GM19351 (cell line): Measurements from ENCODE around the gene MAP4K4.

Source experiments
- ATAC-seq: cut with Tn5 transposase; IDR thresholded peaks from one replicate; pipeline ENCODE4 v1.9.1; 2021; ENCODE audit warnings: mild to moderate bottlenecking, moderate library complexity; ENCODE audit not compliant: unreplicated experiment

Gene MAP4K4

DNA sequence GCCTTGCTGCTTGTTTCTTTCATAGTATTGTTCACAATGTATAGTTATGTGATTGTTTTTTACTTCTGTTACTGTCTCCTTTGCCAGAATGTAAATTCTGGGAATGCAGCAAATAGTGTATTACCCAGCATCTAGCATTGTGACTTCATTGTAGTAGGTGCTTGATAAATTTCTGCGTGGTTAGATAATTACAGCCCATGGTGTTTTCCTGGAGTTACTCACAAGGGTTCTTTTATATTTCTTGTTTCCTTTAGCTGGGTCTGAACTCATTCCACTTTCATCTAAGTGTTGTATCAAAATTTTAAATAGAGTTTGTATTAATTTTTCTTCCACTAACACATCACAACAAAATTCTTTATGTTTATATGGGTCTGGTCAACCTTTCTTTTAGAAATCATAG is 132.6 kb downstream of the MAP4K4 start:
- no peak for ATAC-seq

DNA sequence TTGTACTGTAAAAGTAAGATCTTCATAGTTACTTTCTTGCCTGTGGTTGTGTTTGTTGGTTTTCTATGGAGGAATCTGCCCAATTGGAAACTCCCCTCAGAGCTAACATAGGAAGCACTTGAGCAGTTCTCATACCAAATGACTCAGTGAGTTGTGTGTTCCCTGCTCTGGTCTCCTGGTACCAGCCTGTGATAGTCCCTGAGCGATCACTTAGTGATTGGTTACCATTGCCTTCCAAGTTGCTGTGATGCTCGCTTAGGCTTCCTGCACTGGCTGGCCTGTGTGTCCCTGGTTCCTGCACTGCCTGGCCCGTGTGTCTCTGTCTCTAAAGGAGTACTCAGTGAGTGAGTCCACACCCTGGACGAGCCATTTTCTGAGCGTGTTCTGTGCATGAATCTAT is 133.0 kb downstream of the MAP4K4 start:
- no peak for ATAC-seq

DNA sequence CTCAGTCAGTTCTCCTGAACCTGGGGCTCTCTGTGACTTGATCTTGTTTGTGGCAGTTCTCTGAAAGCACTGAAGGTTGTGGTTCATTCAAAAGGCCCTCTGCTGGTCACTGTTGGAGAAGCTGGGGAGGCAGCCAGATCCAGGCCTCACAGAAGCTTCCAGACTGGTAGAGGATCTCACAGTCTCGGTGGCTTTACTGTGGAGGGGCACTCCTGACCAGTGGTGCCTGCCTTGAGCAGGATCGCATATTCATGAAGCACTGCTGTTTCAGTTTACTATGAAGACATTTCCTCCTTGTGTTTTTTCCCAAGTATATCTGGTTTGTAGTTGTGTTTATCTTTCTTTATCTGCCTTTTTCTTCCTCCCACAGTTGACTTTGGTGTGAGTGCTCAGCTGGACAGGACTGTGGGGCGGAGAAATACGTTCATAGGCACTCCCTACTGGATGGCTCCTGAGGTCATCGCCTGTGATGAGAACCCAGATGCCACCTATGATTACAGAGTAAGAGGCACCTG is 133.9 kb downstream of the MAP4K4 start:
- peak; percentile 90 for ATAC-seq

DNA sequence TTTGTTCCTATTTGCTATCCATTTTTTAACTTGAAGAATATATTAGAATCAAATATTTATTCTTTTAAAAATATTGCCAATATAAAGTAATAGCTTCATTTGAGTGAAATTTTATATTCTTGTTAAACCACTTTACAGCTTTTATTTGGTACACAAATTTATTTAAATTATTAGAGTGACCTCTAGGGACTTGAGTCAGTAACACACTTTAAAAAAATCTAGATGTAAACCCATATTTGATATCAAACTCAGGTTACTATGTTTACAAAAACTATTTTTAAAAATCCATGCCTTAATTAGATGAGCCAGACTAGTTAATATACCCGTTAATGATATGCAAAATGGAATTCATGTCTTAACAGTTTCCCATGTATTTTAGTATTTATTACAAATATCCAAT is 134.6 kb downstream of the MAP4K4 start:
- no peak for ATAC-seq

DNA sequence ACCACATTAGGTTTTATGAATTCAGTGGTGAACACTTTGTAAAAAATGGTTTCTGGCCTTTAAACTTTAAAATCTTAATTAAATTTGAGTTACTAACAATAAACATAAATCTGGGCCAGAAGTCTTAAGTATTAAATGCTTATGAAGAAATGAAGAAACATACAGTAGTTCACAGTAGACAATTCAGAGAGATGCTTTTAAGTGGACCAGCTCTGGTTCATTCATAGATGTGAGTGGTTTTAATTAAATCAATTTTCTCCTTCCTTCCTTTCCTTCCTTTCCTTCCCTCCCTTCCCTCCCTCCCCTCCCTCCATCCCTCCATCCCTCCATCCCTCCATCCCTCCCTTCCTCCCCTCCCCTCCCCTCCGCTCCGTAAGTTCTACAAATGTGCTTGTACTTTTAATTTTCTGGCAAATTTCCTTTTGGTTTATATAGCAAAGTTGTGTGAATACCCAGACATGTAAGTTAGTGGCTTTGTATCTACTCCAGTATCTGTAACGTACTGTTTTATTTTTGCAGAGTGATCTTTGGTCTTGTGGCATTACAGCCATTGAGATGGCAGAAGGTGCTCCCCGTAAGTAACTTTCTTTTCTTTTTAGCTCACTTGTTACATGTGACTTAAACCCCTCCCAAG is 136.5 kb downstream of the MAP4K4 start:
- no peak for ATAC-seq

DNA sequence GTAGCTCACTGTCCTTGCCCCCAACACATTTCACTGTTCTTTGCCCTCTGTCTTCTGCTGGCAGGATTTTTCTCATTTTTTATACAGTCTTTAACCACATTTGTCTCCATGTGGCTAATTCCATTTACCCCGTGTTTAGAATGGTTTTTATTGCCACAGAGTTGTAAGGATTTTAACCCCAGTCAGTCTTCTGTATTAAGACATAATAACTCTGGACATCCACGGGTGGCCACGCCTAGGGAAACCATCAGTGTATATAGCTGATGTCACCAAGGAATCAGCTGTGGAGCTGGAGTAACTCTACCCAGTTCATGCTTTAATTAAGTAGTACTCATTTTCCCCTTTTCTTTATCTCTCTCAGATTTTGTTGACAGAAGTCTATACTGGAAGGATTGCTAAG is 139.8 kb downstream of the MAP4K4 start:
- ATAC-seq, result no peak

DNA sequence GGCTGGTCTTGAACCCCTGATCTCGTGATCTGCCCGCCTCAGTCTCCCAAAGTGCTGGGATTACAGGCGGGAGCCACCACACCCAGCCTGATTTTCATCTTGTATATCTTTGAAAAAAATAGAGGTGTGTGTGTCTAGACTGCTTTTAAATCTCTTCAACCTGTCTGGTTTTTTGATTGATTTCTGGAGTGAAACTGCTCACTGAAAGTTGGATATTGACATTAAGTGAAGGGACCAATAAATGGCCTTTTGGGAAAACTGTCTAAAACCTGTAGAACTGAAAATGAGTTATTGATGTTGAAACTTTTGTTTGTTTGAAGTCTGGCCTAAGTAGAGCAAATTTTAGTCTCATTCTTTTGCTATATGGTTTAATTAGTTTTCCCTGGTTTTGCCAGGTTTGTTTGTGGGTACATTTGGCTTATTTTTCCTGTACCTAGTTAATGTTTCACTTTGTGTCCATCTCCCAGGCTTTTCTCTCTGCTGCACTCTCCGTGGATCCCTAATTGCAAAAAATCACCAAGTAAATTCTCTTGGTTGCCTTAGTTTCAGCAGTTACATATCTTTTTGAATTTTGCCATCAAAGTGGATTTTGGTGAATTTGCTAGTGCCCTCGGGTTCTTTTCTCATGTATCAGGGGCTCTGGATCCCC is 144.3 kb downstream of the MAP4K4 start:
- no peak for ATAC-seq

DNA sequence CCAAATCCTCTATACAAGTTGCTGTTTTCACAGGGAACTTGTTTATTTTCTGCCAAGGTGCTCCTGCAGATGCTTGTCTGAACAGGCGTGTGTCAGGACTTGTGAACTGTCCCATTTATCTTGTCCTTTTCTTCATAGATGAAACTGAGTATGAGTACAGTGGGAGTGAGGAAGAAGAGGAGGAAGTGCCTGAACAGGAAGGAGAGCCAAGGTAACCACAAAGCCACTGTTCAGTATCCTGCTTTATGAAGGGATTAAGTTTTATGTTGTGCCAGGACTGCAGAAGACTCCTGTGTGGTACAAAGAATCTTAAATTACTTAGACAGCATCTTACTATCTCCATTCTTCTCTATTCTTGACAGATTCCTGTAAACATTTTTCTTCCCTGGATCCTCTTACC is 145.0 kb downstream of the MAP4K4 start:
- ATAC-seq, result no peak

DNA sequence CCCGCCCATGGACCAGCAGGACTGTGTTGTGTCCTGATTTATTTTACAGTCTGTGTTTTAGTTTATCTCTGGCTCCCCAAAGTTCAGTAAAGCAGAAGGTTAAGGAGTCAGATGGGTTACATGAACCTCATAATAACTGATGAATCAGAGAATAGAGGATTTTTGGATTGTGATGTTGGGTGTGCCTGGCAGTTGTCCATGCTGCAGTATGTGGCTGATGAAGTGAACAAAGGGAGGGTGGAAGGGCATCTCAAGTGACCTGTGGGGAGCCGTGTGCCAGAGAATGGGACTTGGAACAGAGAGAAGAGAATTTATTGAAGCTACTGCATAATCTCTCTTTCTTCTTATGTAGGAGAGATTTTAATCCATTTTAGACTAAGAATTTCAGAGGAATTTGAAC is 145.5 kb downstream of the MAP4K4 start:
- no peak for ATAC-seq

DNA sequence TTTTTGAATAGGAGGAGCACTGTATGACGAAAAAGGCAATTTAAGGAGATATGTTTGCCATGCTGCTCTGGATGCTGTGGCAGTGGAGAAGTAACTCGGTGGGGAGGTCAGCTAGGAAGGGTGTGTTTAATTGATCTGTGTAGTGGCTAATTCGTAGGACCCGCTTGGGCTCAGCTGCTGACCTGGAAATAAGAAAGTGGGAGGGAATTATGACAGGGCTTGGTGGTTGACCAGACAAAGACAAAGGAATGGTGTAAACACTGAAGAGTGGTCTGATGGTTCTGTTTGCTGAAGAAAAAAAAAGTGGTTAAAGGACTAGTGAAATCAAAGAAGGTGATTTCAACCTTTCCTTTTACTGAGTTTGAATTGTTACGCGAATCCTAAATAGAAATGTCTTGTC is 146.0 kb downstream of the MAP4K4 start:
- no peak for ATAC-seq

DNA sequence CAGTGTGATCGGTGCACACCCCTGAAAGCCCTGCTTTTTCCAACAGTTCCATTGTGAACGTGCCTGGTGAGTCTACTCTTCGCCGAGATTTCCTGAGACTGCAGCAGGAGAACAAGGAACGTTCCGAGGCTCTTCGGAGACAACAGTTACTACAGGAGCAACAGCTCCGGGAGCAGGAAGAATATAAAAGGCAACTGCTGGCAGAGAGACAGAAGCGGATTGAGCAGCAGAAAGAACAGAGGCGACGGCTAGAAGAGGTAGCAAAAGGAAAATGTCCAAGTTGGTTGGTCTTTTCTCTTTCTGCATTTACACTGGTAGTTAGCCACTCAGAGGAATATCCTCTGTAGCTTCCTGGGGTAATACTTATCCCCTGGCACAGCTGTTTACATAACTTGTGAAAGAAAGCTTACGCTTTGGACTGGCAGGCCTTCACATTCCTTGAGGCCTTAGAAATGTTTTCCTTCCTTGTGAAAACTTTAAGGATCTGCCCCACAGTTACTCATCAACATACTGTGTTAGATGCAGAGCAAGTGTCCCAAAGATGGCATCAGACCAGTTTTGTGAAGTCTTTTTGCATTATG is 146.6 kb downstream of the MAP4K4 start:
- ATAC-seq, result no peak

DNA sequence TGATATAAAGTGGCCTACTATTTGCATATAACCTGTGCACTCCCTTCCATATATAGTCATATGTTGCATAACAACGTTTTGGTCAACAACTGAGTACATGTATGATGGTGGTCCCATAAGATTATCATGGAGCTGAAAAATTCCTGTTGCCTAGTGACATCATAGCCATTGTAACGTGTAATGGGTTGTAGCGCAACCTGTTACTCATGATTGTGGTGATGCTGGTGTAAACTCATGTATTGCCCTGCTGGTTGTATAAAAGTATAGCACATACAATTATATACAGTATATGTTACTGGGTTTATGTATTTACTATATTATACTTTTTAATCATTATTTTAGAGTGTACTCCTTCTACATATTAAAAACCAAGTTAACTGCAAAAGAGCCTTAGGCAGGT is 149.5 kb downstream of the MAP4K4 start:
- ATAC-seq, result no peak

DNA sequence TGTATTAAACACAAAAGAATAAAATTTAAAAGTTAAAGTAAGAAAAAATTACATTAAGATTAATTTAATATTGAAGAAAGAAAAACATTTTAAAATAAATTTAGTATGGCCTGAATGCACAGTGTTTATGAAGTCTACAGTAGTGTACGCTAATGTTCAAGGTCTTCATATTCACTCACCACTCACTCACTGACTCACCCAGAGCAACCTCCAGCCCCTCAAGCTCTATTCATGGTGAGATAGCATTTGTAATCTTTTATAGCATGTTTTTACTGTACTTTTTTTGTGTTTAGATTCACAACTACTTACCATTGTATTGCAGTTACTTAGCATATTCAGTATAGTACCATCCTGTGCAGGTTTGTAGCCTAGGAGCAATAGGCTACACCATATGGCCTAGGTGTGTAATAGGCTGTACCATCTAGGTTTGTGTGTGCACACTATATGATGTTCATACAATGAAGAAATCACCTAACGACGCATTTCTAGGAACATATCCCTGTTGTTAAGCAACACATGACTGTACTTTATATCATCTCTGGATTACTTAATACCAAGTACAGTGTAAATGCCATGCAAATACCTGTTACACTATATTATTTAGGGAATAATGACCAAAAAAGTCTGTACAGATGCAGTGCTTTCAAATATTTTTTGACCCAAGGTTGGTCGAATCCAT is 150.3 kb downstream of the MAP4K4 start:
- no peak for ATAC-seq

DNA sequence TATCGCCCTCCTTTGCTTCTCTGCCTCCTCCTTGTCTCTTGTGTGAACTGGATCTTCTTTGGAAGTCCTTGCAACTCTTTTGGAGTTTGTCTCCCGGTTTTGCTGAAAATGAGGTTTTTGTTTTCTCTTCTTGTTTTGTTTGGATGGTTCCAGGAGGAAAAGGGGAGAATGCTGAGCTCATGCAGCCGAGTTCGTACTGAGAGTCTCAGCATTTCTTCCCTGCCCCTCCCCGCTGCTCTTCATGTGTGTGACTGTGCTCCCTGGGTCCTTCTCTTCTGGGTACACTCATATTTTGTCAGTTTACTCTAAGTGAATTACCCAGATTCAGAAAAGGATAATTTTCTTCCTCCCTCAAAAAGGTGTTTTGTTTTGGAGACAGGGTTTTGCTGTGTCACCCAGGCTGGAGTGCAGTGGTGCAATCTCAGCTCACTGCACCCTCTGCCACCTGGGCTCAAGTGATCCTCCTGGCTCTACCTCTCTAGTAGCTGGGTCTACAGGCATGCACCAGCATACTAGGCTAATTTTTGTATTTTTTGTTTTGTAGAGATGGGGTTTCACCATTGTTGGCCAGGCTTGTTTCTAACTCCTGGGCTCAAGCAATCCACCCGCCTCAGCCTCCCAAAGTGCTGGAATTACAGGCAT is 151.4 kb downstream of the MAP4K4 start:
- ATAC-seq, result no peak

DNA sequence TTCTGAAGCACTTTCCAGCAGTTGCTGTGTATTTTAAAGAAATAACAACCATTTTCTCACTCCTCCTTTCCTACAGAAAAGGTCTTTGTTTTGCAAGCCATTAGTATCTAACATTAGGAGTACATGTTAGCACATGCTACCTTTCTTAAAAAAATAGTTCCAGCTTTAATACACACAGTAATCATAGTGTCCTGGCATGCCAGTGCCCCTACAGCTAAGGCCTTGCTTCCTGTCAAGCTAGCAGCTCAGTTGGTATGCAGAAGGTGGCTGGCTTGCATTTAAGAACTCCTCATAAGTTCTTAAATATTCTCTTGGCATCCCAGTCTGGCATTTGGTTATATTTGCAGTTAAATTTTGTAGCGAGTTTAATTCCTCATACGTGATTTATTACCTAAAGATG is 152.9 kb downstream of the MAP4K4 start:
- no peak for ATAC-seq

DNA sequence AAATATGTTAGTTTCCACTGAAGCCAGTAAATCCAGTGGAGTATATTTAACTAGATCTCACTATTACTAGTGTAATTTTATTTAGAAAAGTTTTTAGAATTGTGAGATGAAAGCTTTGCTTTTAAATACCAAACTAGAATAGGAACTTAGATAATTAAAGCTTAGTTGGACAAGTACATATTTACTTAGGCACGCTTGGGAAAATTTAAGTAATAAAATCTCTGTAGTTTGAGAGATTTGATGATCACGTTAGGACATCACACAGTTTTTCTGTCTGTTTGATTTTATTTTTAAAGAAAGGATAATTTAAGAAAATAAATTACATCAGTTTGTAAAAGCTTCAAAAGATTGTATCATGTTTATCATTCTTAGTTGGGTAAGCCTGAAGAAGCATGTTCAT is 153.5 kb downstream of the MAP4K4 start:
- ATAC-seq, result no peak

DNA sequence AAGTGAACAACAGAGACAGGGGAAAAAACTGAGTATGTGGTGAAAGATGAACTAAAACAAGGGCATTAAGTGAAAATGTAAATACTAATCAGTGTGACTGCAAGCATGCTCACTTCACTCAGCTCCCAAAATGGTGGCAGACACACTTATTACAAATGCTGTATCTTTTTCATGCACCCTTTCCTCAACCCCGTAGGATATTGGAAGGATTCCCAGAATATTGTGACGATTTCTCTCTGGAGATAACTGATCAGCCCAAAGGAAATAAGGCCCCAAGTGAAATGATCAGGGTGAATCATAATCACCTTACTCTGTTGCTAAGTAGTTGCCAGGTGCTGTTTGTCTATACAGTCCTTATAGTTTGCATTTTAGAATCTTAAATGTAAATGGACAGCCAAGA is 155.3 kb downstream of the MAP4K4 start:
- ATAC-seq, result no peak

DNA sequence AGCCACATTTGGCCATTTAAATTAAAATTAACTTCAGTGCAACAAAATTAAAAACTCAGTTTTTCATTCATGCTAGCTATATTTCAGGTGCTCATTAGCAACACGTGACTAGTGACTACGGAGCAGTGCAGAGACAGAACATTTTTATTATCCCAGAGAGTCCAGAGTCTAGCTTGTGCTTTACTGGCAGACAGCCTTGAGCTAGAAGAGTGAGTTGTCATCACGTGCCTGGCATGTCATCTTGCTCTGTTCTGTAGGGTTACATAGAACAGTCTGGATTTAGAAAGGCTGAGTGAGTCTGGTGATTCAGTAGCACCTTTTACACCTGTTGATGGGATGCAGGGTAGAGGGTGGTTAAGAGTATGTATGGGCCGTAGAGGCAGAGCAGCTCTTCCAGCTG is 157.4 kb downstream of the MAP4K4 start:
- ATAC-seq, result no peak

DNA sequence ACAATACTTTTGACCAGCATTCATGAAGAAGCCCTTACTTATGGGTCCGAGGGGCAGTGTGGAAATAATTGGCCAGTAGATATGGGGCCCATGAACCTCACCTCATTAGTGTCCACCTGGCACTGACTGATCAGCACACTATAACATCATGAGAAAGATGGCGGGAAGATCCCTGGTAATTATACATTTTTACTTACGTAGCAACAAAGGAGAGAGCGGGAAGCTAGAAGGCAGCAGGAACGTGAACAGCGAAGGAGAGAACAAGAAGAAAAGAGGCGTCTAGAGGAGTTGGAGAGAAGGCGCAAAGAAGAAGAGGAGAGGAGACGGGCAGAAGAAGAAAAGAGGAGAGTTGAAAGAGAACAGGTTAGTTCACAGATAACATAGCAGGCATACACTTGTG is 158.3 kb downstream of the MAP4K4 start:
- ATAC-seq, result no peak

DNA sequence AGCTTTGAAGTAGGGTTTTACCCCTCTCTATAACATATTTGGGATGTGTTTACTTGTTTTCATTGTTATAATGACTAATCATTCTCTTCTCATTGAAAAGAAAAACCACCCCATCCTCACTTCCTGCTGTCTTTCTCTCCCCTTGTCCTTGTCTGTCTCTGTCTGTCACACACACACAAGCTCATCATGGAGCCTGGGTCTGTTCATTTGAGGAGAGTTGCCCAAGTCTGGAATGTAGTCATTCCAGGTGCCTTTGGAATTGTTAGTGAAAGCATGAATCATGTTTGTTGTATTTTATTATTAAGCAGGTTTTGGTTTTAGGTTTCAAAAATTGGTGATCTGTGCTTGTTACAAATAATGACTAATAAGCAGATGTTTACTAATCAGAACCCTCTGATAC is 160.7 kb downstream of the MAP4K4 start:
- ATAC-seq, result no peak

DNA sequence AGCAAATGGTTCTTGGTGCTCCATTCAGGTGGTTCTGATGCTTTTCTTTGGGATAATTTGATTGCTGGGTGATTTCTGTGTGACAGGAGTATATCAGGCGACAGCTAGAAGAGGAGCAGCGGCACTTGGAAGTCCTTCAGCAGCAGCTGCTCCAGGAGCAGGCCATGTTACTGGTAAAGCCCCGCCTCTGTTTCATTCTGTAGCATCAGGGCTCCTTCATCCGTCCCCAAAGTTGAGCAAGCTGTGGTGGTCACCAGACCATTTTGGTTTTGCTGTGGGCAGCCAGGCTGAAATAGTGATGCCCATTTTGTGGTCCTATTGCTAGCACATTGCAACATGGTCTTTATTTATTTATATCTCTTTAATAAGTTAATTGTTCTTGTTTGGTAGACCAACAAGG is 161.4 kb downstream of the MAP4K4 start:
- ATAC-seq, result no peak
